Stimulated activated naive CD8-positive, alpha-beta T cell treated with anti-CD3 and anti-CD28 coated beads, Interleukin-15, amount 100 ng/mL, for 72 hours (primary cell): ENCODE data around the gene YEATS2.

Experiments used
- ATAC-seq: fragments of 150-1000 bp; cut with Tn5 transposase; 2 replicates; pipeline ENCODE4 v1.10.0; 2021; ENCODE audit warnings: mild to moderate bottlenecking, moderate library complexity
- DNase-seq, 2 donors: peaks; one replicate each; pipeline ENCODE4 v3.0.0; 2021 to 2022
- H3K27ac Mint-ChIP-seq, 2 donors: one replicate each; pipeline ENCODE4 v1.8.0; 2022; ENCODE audit warnings: mild to moderate bottlenecking in 2 of 2, mixed read lengths in 2 of 2, moderate library complexity in 2 of 2
- H3K27me3 Mint-ChIP-seq: one replicate; pipeline ENCODE4 v1.8.0; 2022; ENCODE audit warnings: mixed read lengths
- H3K4me1 Mint-ChIP-seq: one replicate; pipeline ENCODE4 v1.8.0; 2022; ENCODE audit warnings: mild to moderate bottlenecking, mixed read lengths
- H3K4me3 Mint-ChIP-seq, 2 donors: one replicate each; pipeline ENCODE4 v1.8.0; 2022; ENCODE audit warnings: mild to moderate bottlenecking in 2 of 2, mixed read lengths in 2 of 2, moderate library complexity in 1 of 2
- H3K9me3 Mint-ChIP-seq, 2 donors: one replicate each; pipeline ENCODE4 v1.8.0; 2022; ENCODE audit warnings: mixed read lengths in 2 of 2

The YEATS2 gene

GRCh38 chr3:183810643-183811594 lies 113.3 kb downstream of the YEATS2 start:
- Mint-ChIP-seq H3K4me1 (peaks cover 19% of the 10 kb centered on the region), H3K27me3 (no peaks in the 10 kb centered on the region), H3K27ac (peak overlapping the region in 1 of 2 donors; percentile 66), H3K9me3 (no peaks in the 10 kb centered on the region), H3K4me3 (no peak overlapping the region)
- DNase-seq (no peak), ATAC-seq (no peak)

- Mint-ChIP-seq H3K27ac (peak overlapping the region in 1 of 2 donors; percentile 66), H3K4me1 (peaks cover 25% of the 10 kb centered on the region), H3K27me3 (no peaks in the 10 kb centered on the region), H3K4me3 (no peak overlapping the region), H3K9me3 (no peaks in the 10 kb centered on the region)
- no peak for DNase-seq
- ATAC-seq, result no peak
Measured at GRCh38 chr3:183811638-183812037, 114.0 kb downstream of the YEATS2 start.

- no peak for DNase-seq
- ATAC-seq, result no peak
- peaks cover 25% of the 10 kb centered on the region for H3K4me1 Mint-ChIP-seq
- no peak overlapping the region for H3K4me3 Mint-ChIP-seq
- H3K27me3 Mint-ChIP-seq, result no peaks in the 10 kb centered on the region
- H3K27ac Mint-ChIP-seq, result peak overlapping the region; percentile 14 to 68
- H3K9me3 Mint-ChIP-seq, result no peaks in the 10 kb centered on the region
Measured at GRCh38 chr3:183812761-183813445, 115.3 kb downstream of the YEATS2 start.

- DNase-seq (no peak), ATAC-seq (no peak)
- H3K9me3 Mint-ChIP-seq, result no peaks in the 10 kb centered on the region
- peak overlapping the region in 1 of 2 donors; percentile 19 for H3K27ac Mint-ChIP-seq
- no peaks in the 10 kb centered on the region for H3K27me3 Mint-ChIP-seq
- H3K4me3 Mint-ChIP-seq, result no peak overlapping the region
- H3K4me1 Mint-ChIP-seq, result peaks cover 25% of the 10 kb centered on the region
Measured at GRCh38 chr3:183814240-183814639, 116.6 kb downstream of the YEATS2 start.

- H3K27me3 Mint-ChIP-seq, result no peaks in the 10 kb centered on the region
- H3K4me3 Mint-ChIP-seq, result peak overlapping the region in 1 of 2 donors; percentile 56
- no peaks in the 10 kb centered on the region for H3K9me3 Mint-ChIP-seq
- peaks cover 25% of the 10 kb centered on the region for H3K4me1 Mint-ChIP-seq
- ATAC-seq (peak; percentile 41), DNase-seq (no peak)
- H3K27ac Mint-ChIP-seq, result peak overlapping the region in 1 of 2 donors; percentile 48
Measured at GRCh38 chr3:183815563-183815940, 118.0 kb downstream of the YEATS2 start.

GRCh38 chr3:183815951-183816475 lies 118.4 kb downstream of the YEATS2 start:
- H3K27ac Mint-ChIP-seq, result peak overlapping the region in 1 of 2 donors; percentile 55
- H3K27me3 Mint-ChIP-seq, result no peaks in the 10 kb centered on the region
- ATAC-seq (peak; percentile 4), DNase-seq (no peak)
- peaks cover 25% of the 10 kb centered on the region for H3K4me1 Mint-ChIP-seq
- no peaks in the 10 kb centered on the region for H3K9me3 Mint-ChIP-seq
- peak overlapping the region in 1 of 2 donors; percentile 56 for H3K4me3 Mint-ChIP-seq

GRCh38 chr3:183816681-183817510 lies 119.3 kb downstream of the YEATS2 start:
- Mint-ChIP-seq H3K27me3 (no peaks in the 10 kb centered on the region), H3K27ac (peak overlapping the region in 1 of 2 donors; percentile 62), H3K9me3 (no peaks in the 10 kb centered on the region), H3K4me1 (peaks cover 25% of the 10 kb centered on the region), H3K4me3 (no peak overlapping the region)
- DNase-seq (no peak), ATAC-seq (no peak)

GRCh38 chr3:183817639-183818038 lies 120.0 kb downstream of the YEATS2 start:
- Mint-ChIP-seq H3K4me3 (no peak overlapping the region), H3K4me1 (peaks cover 28% of the 10 kb centered on the region), H3K27ac (peak overlapping the region in 1 of 2 donors; percentile 62), H3K9me3 (no peaks in the 10 kb centered on the region), H3K27me3 (no peaks in the 10 kb centered on the region)
- no peak for ATAC-seq
- DNase-seq, result no peak

GRCh38 chr3:183818041-183818620 lies 120.5 kb downstream of the YEATS2 start:
- Mint-ChIP-seq H3K27me3 (no peaks in the 10 kb centered on the region), H3K27ac (no peak overlapping the region), H3K9me3 (no peaks in the 10 kb centered on the region), H3K4me1 (peaks cover 29% of the 10 kb centered on the region), H3K4me3 (no peak overlapping the region)
- ATAC-seq (no peak), DNase-seq (no peak)

GRCh38 chr3:183818706-183819624 lies 121.4 kb downstream of the YEATS2 start:
- Mint-ChIP-seq H3K9me3 (no peaks in the 10 kb centered on the region), H3K27me3 (no peaks in the 10 kb centered on the region), H3K4me3 (no peak overlapping the region), H3K4me1 (peaks cover 31% of the 10 kb centered on the region), H3K27ac (no peak overlapping the region)
- DNase-seq (no peak), ATAC-seq (no peak)

- peaks cover 31% of the 10 kb centered on the region for H3K4me1 Mint-ChIP-seq
- DNase-seq (no peak), ATAC-seq (no peak)
- peak overlapping the region in 1 of 2 donors; percentile 54 for H3K27ac Mint-ChIP-seq
- no peaks in the 10 kb centered on the region for H3K27me3 Mint-ChIP-seq
- no peaks in the 10 kb centered on the region for H3K9me3 Mint-ChIP-seq
- H3K4me3 Mint-ChIP-seq, result no peak overlapping the region
Measured at GRCh38 chr3:183819831-183820230, 122.2 kb downstream of the YEATS2 start.

GRCh38 chr3:183822631-183823030 lies 125.0 kb downstream of the YEATS2 start:
- no peak for DNase-seq

GRCh38 chr3:183823963-183824362 lies 126.4 kb downstream of the YEATS2 start:
- H3K4me1 Mint-ChIP-seq, result peaks cover 21% of the 10 kb centered on the region
- no peak overlapping the region for H3K27ac Mint-ChIP-seq
- H3K27me3 Mint-ChIP-seq, result no peaks in the 10 kb centered on the region
- ATAC-seq, result no peak
- H3K9me3 Mint-ChIP-seq, result no peaks in the 10 kb centered on the region
- DNase-seq, result no peak
- H3K4me3 Mint-ChIP-seq, result peak overlapping the region; percentile 72 to 82

More at GRCh38 chr3:183822631-183823030, 125.0 kb downstream of the YEATS2 start:
- ATAC-seq, result no peak
- Mint-ChIP-seq H3K4me3 (no peak overlapping the region), H3K27ac (no peak overlapping the region), H3K4me1 (peaks cover 21% of the 10 kb centered on the region), H3K9me3 (no peaks in the 10 kb centered on the region), H3K27me3 (no peaks in the 10 kb centered on the region)
